ENCODE data around the gene MET.
"Not testable (repeated sequence)": the region's sequence is repeated elsewhere in the genome, so short reads cannot be mapped to it uniquely, and the experiment has no call there.

MET gene

GRCh38 chr7:116815041-116815440 is 143.0 kb downstream of the MET start:
- H3K4me3 ChIP-seq (ENCODE audit: insufficient read depth, low read length, poor library complexity, severe bottlenecking), result no peak overlapping the region
- H3K36me3 ChIP-seq (ENCODE audit: low read length), result no peaks in the 10 kb centered on the region
- H3K4me2 ChIP-seq (ENCODE audit: low read depth, low read length, poor library complexity, severe bottlenecking), result no peak overlapping the region
- no peaks in the 10 kb centered on the region for H3K9me2 ChIP-seq (replicated peaks; ENCODE audit: insufficient read depth, low read length)
- no peak overlapping the region for H2AFZ ChIP-seq (ENCODE audit: low read depth, low read length, severe bottlenecking)
- no peak for TF ChIP-seq CTCF (IDR thresholded peaks at IDR 0.05; ENCODE audit: insufficient read depth, low read length, poor library complexity, severe bottlenecking)
- no peak for TF ChIP-seq EZH2phosphoT487 (conservative IDR thresholded peaks at IDR 0.05; ENCODE audit: low read length)
- H3K79me2 ChIP-seq (ENCODE audit: insufficient read depth, low read length), result no peaks in the 10 kb centered on the region
- H3K27ac ChIP-seq (ENCODE audit: low read depth, low read length), result no peak overlapping the region
- H3K27me3 ChIP-seq (ENCODE audit: low read length), result no peaks in the 10 kb centered on the region
- H3K9me3 ChIP-seq (ENCODE audit: insufficient read depth, low read length), result no peaks in the 10 kb centered on the region
- H3F3A ChIP-seq (ENCODE audit: insufficient read depth), result no peaks in the 10 kb centered on the region
- no peak overlapping the region for H3K9ac ChIP-seq (ENCODE audit: low read length)
- no peaks in the 10 kb centered on the region for H4K20me1 ChIP-seq (ENCODE audit: low read depth, low read length)

DNA sequence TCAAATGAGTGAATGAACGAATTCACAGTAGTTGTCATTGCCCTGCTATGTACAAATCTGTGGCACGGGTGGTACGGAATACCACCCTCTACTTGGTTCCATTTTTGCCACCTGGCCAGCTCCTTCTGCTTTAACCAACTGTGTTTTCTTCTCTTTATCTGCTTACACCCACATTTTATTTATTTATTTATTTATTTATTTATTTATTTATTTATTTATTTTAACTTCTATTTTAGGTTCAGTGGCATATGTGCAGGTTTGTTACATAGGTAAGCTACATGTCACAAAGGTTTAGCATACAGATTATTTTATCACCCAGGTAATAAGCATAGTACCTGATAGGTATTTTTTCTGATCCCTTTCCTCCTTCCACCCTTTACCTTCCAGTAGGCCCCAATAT is 148.2 kb downstream of the MET start:
- Histone ChIP-seq H3K9ac (ENCODE audit: low read length) (no peak overlapping the region), H3K9me2 (replicated peaks; ENCODE audit: insufficient read depth, low read length) (no peaks in the 10 kb centered on the region), H3K27ac (ENCODE audit: low read depth, low read length) (no peak overlapping the region), H3K79me2 (ENCODE audit: insufficient read depth, low read length) (no peaks in the 10 kb centered on the region), H3K4me3 (ENCODE audit: insufficient read depth, low read length, poor library complexity, severe bottlenecking) (no peak overlapping the region), H3K9me3 (ENCODE audit: insufficient read depth, low read length) (no peaks in the 10 kb centered on the region), H2AFZ (ENCODE audit: low read depth, low read length, severe bottlenecking) (no peak overlapping the region), H3F3A (ENCODE audit: insufficient read depth) (no peaks in the 10 kb centered on the region), H3K27me3 (ENCODE audit: low read length) (no peaks in the 10 kb centered on the region), H3K36me3 (ENCODE audit: low read length) (no peaks in the 10 kb centered on the region), H3K4me2 (ENCODE audit: low read depth, low read length, poor library complexity, severe bottlenecking) (no peak overlapping the region), H4K20me1 (ENCODE audit: low read depth, low read length) (no peaks in the 10 kb centered on the region)
- no peak for TF ChIP-seq EZH2phosphoT487 (conservative IDR thresholded peaks at IDR 0.05; ENCODE audit: low read length)
- TF ChIP-seq CTCF (IDR thresholded peaks at IDR 0.05; ENCODE audit: insufficient read depth, low read length, poor library complexity, severe bottlenecking), result no peak

- H3K9me3 ChIP-seq (ENCODE audit: insufficient read depth, low read length); H3F3A ChIP-seq (ENCODE audit: insufficient read depth); H2AFZ ChIP-seq (ENCODE audit: low read depth, low read length, severe bottlenecking); H3K9me2 ChIP-seq (replicated peaks; ENCODE audit: insufficient read depth, low read length); H4K20me1 ChIP-seq (ENCODE audit: low read depth, low read length); H3K27ac ChIP-seq (ENCODE audit: low read depth, low read length); H3K4me2 ChIP-seq (ENCODE audit: low read depth, low read length, poor library complexity, severe bottlenecking); H3K79me2 ChIP-seq (ENCODE audit: insufficient read depth, low read length); H3K4me3 ChIP-seq (ENCODE audit: insufficient read depth, low read length, poor library complexity, severe bottlenecking); H3K27me3 ChIP-seq (ENCODE audit: low read length); H3K9ac ChIP-seq (ENCODE audit: low read length); H3K36me3 ChIP-seq (ENCODE audit: low read length): not testable (repeated sequence)
Observed at GRCh38 chr7:116821647-116822046, 149.7 kb downstream of the MET start.

- H3K9me2 ChIP-seq (replicated peaks; ENCODE audit: insufficient read depth, low read length), result no peaks in the 10 kb centered on the region
- H3F3A ChIP-seq (ENCODE audit: insufficient read depth), result no peaks in the 10 kb centered on the region
- H3K4me3 ChIP-seq (ENCODE audit: insufficient read depth, low read length, poor library complexity, severe bottlenecking), result no peak overlapping the region
- H3K36me3 ChIP-seq (ENCODE audit: low read length), result no peaks in the 10 kb centered on the region
- H3K27ac ChIP-seq (ENCODE audit: low read depth, low read length), result no peak overlapping the region
- no peaks in the 10 kb centered on the region for H3K9me3 ChIP-seq (ENCODE audit: insufficient read depth, low read length)
- H3K79me2 ChIP-seq (ENCODE audit: insufficient read depth, low read length), result no peaks in the 10 kb centered on the region
- H2AFZ ChIP-seq (ENCODE audit: low read depth, low read length, severe bottlenecking), result no peak overlapping the region
- no peaks in the 10 kb centered on the region for H3K27me3 ChIP-seq (ENCODE audit: low read length)
- no peak overlapping the region for H3K9ac ChIP-seq (ENCODE audit: low read length)
- no peaks in the 10 kb centered on the region for H4K20me1 ChIP-seq (ENCODE audit: low read depth, low read length)
- no peak overlapping the region for H3K4me2 ChIP-seq (ENCODE audit: low read depth, low read length, poor library complexity, severe bottlenecking)
- no peak for TF ChIP-seq CTCF (IDR thresholded peaks at IDR 0.05; ENCODE audit: insufficient read depth, low read length, poor library complexity, severe bottlenecking)
- TF ChIP-seq EZH2phosphoT487 (conservative IDR thresholded peaks at IDR 0.05; ENCODE audit: low read length), result no peak
Observed at GRCh38 chr7:116824449-116824848, 152.5 kb downstream of the MET start.

All from SU-DHL-6 (cell line).